Measurements from ENCODE around the gene OR2F2.

Gene OR2F2, protein sequence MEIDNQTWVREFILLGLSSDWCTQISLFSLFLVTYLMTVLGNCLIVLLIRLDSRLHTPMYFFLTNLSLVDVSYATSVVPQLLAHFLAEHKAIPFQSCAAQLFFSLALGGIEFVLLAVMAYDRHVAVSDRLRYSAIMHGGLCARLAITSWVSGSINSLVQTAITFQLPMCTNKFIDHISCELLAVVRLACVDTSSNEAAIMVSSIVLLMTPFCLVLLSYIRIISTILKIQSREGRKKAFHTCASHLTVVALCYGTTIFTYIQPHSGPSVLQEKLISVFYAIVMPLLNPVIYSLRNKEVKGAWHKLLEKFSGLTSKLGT

DNA sequence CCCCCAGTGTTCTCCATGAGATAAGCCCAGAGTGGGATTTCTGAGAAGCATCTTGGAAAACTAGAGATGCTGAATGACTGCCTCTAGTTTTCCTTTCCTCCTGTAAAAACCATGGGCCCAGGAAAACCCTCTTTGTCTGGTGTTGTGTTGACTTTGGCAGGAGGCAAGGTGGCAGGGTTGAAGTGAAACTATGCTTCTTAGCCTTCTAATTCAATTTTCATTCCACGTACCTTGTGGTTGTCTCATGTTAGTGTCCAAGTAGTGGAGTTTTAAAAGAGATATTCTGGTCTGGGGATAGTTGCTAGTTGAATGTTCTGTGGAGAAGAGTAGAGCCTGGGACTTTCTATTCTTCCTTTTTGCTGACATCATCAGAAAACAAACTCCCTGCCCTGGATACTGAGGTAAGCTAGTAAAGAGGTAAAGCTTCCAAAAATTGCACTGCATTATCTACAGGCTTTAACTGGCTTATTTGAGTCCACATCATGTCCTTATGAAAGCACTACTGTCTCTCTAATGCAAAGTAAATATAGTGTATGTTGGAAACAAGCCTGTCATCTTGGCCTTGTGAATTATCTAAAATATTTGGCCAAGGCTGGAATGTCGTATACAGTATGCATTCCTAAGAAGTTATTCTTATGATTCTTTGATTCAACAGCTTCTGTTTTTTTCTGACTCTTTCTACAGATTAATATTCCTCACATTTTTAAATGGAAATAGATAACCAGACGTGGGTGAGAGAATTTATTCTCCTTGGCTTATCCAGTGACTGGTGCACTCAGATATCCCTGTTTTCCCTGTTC, at the start of gene OR2F2:
Gene OR2F2, plus strand, starts transcription at position 708 of the 800 bp plus-strand sequence. Its CDS starts 0 bp downstream, at position 708.
- H3K36me3 ChIP-seq (ENCODE audit: control insufficient read depth, insufficient read depth, low read length): no peaks in the 10 kb centered on the region
- no peaks in the 10 kb centered on the region for H3K27me3 ChIP-seq (ENCODE audit: control insufficient read depth, insufficient read depth, low read length)
- H3K4me1 ChIP-seq (ENCODE audit: control insufficient read depth, insufficient read depth, low read length): no peaks in the 10 kb centered on the region
- no peaks in the 10 kb centered on the region for H3K9me3 ChIP-seq (ENCODE audit: control insufficient read depth, low read length)
- no peak within 1 kb of the TSS for H3K4me3 ChIP-seq (ENCODE audit: low read length)
- no peak within 1 kb of the TSS for H3K9ac ChIP-seq (ENCODE audit: low read length)

DNA sequence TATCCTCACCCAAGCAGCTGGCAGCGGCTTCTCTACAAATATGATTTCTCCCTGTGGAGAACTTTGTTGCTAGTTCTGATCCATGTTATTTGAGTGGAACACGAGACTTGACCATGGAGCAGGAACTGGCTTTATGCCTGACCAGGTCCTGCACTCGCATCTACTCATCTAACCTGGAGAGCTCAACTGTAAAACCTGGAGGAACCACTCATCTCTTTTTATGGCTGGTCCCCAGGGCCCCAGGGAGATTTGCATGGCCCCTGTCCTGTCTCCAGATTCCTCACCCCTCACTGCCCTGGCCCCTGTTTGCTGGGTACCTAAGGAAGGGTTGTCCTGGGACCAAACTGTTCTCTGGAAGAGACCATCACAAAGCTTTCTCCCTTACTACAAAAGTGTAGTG, 49.1 kb upstream of the OR2F2 start:
- no peaks in the 10 kb centered on the region for H3K4me1 ChIP-seq (ENCODE audit: control insufficient read depth, insufficient read depth, low read length)
- H3K36me3 ChIP-seq (ENCODE audit: control insufficient read depth, insufficient read depth, low read length): no peaks in the 10 kb centered on the region
- no peak overlapping the region for H3K9ac ChIP-seq (ENCODE audit: low read length)
- no peaks in the 10 kb centered on the region for H3K9me3 ChIP-seq (ENCODE audit: control insufficient read depth, low read length)
- no peaks in the 10 kb centered on the region for H3K27me3 ChIP-seq (ENCODE audit: control insufficient read depth, insufficient read depth, low read length)
- no peak overlapping the region for H3K4me3 ChIP-seq (ENCODE audit: low read length)

DNA sequence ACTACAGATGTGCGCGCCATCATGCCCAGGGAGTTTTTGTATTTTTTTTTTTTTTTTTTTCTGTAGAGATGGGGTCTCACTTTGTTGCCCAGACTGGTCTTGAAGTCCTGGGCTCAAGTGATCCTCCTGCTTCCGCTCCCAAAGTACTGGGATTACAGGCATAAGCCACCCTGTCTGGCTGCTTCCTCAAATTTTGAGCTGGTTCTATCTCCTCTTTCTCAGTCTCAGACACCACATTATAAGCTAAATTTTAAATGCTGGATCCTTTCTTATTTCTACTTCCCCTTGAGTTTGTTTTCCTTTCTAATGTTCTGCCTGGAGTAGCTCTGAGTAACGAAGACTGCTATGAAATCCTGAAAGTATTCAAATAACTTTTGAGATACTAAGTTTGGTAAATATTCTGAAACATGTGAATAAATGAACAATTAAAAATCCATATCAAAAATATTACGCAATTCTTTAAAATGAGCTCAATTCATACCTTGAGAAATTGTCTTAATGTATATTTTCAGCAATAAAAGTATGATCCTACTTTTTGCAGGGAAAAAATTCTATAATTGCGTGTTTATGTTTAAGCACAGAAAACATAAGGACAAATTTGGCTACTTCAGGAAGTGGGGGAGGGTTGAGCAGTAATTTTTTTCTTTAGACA, 48.1 kb upstream of the OR2F2 start:
- Histone ChIP-seq H3K4me1 (ENCODE audit: control insufficient read depth, insufficient read depth, low read length) (no peaks in the 10 kb centered on the region), H3K27me3 (ENCODE audit: control insufficient read depth, insufficient read depth, low read length) (no peaks in the 10 kb centered on the region), H3K9me3 (ENCODE audit: control insufficient read depth, low read length) (no peaks in the 10 kb centered on the region), H3K36me3 (ENCODE audit: control insufficient read depth, insufficient read depth, low read length) (no peaks in the 10 kb centered on the region), H3K4me3 (ENCODE audit: low read length) (no peak overlapping the region), H3K9ac (ENCODE audit: low read length) (no peak overlapping the region)

DNA sequence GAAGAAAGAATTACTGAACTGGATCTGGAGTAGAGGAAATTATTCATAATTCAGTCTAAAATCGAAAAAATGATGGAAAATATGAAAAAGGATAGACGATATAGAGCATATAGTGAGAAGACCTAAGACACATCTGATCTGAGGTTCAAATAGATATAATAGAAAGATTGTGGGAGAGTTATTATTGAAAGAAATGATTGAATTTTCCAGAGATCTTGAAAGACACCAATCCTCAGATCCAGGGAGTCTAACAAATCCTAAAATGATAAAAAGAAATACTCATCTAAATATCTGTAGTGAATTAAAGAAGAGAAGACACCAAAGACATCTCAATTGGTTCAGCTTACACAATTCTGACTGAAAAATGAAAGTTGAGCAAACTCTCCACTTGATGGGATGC, 46.0 kb upstream of the OR2F2 start:
- Histone ChIP-seq H3K27me3 (ENCODE audit: control insufficient read depth, insufficient read depth, low read length) (no peaks in the 10 kb centered on the region), H3K4me3 (ENCODE audit: low read length) (no peak overlapping the region), H3K9me3 (ENCODE audit: control insufficient read depth, low read length) (no peaks in the 10 kb centered on the region)

DNA sequence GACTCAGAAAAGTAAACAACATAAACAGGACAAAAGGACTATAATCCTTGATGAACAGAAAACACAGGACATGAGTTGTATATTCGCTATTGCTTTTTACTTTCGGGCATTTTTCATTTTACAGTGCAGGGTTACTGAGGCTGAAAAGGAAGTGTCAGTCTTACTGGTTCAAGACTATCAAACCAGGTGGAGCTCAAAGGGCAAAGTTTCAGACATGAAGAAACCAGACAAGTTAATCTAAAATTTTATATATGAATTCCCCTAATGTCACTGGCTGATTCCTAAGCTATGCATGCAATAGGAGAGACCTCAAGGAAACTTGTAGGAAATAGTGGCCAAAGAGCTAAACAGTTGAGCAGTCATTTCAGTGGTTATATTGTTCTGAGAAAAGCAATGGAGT, 44.5 kb upstream of the OR2F2 start:
- H3K4me1 ChIP-seq (ENCODE audit: control insufficient read depth, insufficient read depth, low read length): no peaks in the 10 kb centered on the region
- no peaks in the 10 kb centered on the region for H3K36me3 ChIP-seq (ENCODE audit: control insufficient read depth, insufficient read depth, low read length)
- H3K4me3 ChIP-seq (ENCODE audit: low read length): no peak overlapping the region
- H3K9me3 ChIP-seq (ENCODE audit: control insufficient read depth, low read length): no peaks in the 10 kb centered on the region
- no peak overlapping the region for H3K9ac ChIP-seq (ENCODE audit: low read length)
- no peaks in the 10 kb centered on the region for H3K27me3 ChIP-seq (ENCODE audit: control insufficient read depth, insufficient read depth, low read length)

More for the DNA sequence above, 46.0 kb upstream of the OR2F2 start:
- Histone ChIP-seq H3K9ac (ENCODE audit: low read length) (no peak overlapping the region), H3K4me1 (ENCODE audit: control insufficient read depth, insufficient read depth, low read length) (no peaks in the 10 kb centered on the region), H3K36me3 (ENCODE audit: control insufficient read depth, insufficient read depth, low read length) (no peaks in the 10 kb centered on the region)

DNA sequence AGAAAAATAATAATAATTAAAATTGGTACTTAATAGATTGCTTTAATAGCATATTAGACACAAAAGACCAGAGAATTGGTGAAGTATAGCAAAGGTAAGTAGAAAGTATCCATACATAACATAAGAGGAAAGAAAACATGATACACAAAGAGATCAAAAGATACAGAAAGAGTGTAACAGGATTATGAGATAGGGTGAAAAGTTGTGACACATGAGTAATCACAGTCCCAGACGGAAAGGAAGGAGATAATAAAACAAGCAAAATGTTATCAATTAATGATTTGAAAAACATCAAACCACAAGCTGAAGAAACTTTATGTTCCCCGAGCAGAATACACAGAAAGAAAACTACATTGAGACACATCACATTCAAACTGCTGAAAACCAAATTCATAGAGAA, 43.6 kb upstream of the OR2F2 start:
- Histone ChIP-seq H3K9ac (ENCODE audit: low read length) (no peak overlapping the region), H3K27me3 (ENCODE audit: control insufficient read depth, insufficient read depth, low read length) (no peaks in the 10 kb centered on the region), H3K36me3 (ENCODE audit: control insufficient read depth, insufficient read depth, low read length) (no peaks in the 10 kb centered on the region), H3K4me3 (ENCODE audit: low read length) (no peak overlapping the region), H3K4me1 (ENCODE audit: control insufficient read depth, insufficient read depth, low read length) (no peaks in the 10 kb centered on the region), H3K9me3 (ENCODE audit: control insufficient read depth, low read length) (no peaks in the 10 kb centered on the region)

DNA sequence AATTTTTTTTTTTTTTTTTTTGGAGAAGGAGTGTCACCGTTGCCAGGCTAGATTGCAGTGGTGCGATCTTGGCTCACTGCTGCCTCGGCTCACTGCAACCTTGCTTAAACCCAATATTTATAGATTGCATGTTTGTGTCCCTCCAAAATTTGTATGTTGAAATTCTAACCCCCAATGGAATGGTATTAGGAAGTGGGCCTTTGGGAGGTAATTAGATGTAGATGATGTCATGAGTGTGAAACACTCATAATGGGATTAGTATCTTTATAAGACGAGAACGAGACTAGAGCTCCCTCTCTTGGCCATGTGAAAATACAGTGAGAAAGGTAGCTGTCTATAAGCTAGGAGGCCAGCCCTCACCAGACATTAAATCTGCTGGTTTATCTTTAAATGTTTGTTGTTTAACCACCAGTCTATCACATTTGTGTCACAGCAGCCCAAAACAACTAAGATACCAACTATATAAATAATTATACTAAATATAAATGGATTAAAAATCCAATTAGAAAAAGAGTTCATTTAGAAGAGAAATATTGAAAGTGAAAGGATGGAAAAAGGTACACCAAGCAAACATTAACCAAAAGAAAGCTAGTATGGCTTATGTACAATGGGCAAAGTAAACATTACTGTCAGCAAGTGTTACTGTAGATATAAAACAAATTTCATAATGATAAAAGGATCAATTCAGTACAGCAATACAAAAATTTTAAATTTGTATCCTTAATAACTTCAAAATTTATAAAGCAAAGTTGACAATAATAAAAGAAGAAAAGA, 42.3 kb upstream of the OR2F2 start:
- Histone ChIP-seq H3K4me1 (ENCODE audit: control insufficient read depth, insufficient read depth, low read length) (no peaks in the 10 kb centered on the region), H3K36me3 (ENCODE audit: control insufficient read depth, insufficient read depth, low read length) (no peaks in the 10 kb centered on the region), H3K9me3 (ENCODE audit: control insufficient read depth, low read length) (no peaks in the 10 kb centered on the region), H3K27me3 (ENCODE audit: control insufficient read depth, insufficient read depth, low read length) (no peaks in the 10 kb centered on the region), H3K9ac (ENCODE audit: low read length) (no peak overlapping the region), H3K4me3 (ENCODE audit: low read length) (no peak overlapping the region)

DNA sequence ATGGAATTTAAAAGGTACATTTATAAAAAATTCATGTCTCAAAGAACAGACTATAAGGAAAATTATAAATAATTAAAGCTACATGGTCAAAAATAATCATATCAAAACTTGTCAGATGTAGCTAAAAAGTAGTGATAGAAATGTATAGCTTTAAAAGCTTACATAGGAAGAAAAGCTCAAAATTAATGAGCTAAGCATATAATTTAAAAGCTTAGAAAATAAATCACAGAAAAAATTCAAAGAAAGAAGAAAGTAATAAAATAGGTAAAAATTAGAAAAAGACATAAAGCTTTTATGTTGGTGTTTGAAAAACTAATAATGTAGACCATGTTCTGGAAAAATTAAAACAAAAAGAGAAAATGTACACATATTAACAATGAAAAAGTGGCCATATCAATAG, 38.4 kb upstream of the OR2F2 start:
- no peaks in the 10 kb centered on the region for H3K9me3 ChIP-seq (ENCODE audit: control insufficient read depth, low read length)
- H3K4me1 ChIP-seq (ENCODE audit: control insufficient read depth, insufficient read depth, low read length): peaks cover 12% of the 10 kb centered on the region
- H3K9ac ChIP-seq (ENCODE audit: low read length): no peak overlapping the region
- no peaks in the 10 kb centered on the region for H3K27me3 ChIP-seq (ENCODE audit: control insufficient read depth, insufficient read depth, low read length)
- H3K36me3 ChIP-seq (ENCODE audit: control insufficient read depth, insufficient read depth, low read length): no peaks in the 10 kb centered on the region
- no peak overlapping the region for H3K4me3 ChIP-seq (ENCODE audit: low read length)

DNA sequence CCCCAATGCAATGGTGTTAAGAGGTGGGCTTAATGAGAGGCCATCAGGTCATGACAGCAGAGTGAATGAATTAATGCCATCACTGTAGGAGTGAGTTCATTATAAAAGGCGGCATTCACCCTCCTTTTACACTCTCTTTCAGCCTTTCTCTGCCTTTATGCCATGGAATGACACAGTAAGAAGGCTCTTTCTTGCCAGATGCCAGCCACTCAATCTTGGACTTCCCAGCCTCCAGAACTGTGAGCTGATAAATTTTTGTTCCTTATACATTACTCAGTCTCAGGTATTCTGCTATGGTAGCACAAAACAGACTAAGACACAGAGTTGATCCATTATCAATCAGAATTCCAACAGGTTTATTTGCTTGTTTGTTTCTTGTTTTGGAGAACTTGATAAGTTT, 36.2 kb upstream of the OR2F2 start:
- Histone ChIP-seq H3K4me3 (ENCODE audit: low read length) (no peak overlapping the region), H3K4me1 (ENCODE audit: control insufficient read depth, insufficient read depth, low read length) (peaks cover 12% of the 10 kb centered on the region), H3K27me3 (ENCODE audit: control insufficient read depth, insufficient read depth, low read length) (no peaks in the 10 kb centered on the region), H3K9ac (ENCODE audit: low read length) (no peak overlapping the region), H3K36me3 (ENCODE audit: control insufficient read depth, insufficient read depth, low read length) (no peaks in the 10 kb centered on the region), H3K9me3 (ENCODE audit: control insufficient read depth, low read length) (no peaks in the 10 kb centered on the region)

DNA sequence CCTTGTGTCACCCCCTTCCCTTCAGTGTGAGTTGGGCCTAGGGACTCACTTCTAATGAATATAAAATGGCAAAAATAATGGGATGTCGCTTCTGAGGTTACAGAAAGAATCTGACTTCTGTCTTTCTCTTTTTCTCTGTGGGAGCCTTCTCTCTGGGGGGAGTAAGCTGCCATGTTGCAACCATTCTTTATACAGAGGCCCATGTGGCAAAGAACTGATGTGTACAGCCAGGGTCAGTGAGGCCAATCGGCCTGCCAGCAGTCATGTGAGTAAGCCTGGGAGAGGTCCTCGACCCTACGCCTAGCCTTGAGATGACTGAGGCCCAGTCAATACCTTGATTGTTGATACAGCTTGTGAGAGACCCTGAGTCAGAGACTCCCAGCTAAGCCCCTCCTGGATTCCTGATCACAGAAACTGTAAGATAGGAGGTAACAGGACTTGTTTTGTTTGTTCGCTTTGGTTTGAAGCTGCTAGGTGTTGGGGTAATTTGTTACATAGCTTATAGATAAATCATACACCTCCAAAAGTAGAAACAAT, 34.7 kb upstream of the OR2F2 start:
- no peaks in the 10 kb centered on the region for H3K27me3 ChIP-seq (ENCODE audit: control insufficient read depth, insufficient read depth, low read length)
- no peak overlapping the region for H3K4me3 ChIP-seq (ENCODE audit: low read length)
- H3K9me3 ChIP-seq (ENCODE audit: control insufficient read depth, low read length): no peaks in the 10 kb centered on the region
- peaks cover 15% of the 10 kb centered on the region for H3K4me1 ChIP-seq (ENCODE audit: control insufficient read depth, insufficient read depth, low read length)
- no peak overlapping the region for H3K9ac ChIP-seq (ENCODE audit: low read length)
- H3K36me3 ChIP-seq (ENCODE audit: control insufficient read depth, insufficient read depth, low read length): no peaks in the 10 kb centered on the region

DNA sequence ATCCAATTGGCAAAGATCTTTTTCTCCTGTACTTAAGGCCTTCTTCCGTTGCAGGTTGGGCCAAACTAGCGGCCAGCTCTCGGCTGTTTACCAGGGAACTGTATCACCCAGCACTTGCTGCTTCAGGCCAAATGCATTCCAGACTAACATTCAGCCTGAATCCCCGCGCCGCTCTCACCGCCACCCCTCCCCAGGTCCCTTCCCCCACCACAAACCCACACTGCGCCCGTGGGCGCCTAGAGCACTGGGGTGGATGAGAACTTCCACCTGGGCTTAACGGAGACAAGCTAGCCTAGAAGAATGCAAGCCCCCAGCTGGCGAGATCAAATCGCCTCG, 33.7 kb upstream of the OR2F2 start:
- peak overlapping the region; percentile 86 for H3K9ac ChIP-seq (ENCODE audit: low read length)
- H3K27me3 ChIP-seq (ENCODE audit: control insufficient read depth, insufficient read depth, low read length): no peaks in the 10 kb centered on the region
- peak overlapping the region; percentile 86 for H3K4me3 ChIP-seq (ENCODE audit: low read length)
- H3K4me1 ChIP-seq (ENCODE audit: control insufficient read depth, insufficient read depth, low read length): peaks cover 18% of the 10 kb centered on the region
- no peaks in the 10 kb centered on the region for H3K9me3 ChIP-seq (ENCODE audit: control insufficient read depth, low read length)
- H3K36me3 ChIP-seq (ENCODE audit: control insufficient read depth, insufficient read depth, low read length): no peaks in the 10 kb centered on the region
